Hepatocyte (in vitro differentiated cells): ENCODE data around the gene TM4SF1.

Source experiments
- CTCF ChIP-seq: fragments of 200-600 bp; sonication (generic); IDR thresholded peaks from 2 replicates; pipeline ENCODE4 v1.5.1; 2016; ENCODE audit warnings: antibody characterized with exemption, mild to moderate bottlenecking; ENCODE audit not compliant: poor library complexity
- EZH2 ChIP-seq: fragments of 200-600 bp; sonication (generic); IDR thresholded peaks from 2 replicates; pipeline ENCODE4 v1.6.1; 2016; ENCODE audit warnings: antibody characterized with exemption, mild to moderate bottlenecking, borderline replicate concordance
- EZH2phosphoT487 ChIP-seq: fragments of 200-600 bp; sonication (generic); IDR thresholded peaks from one replicate; pipeline ENCODE4 v1.6.1; 2018; ENCODE audit warnings: antibody characterized with exemption, mild to moderate bottlenecking, low read depth, moderate library complexity; ENCODE audit not compliant: unreplicated experiment, severe bottlenecking

- TF ChIP-seq CTCF (no peak), EZH2 (no peak), EZH2phosphoT487 (no peak)
Observed at GRCh38 chr3:149353581-149354184, 23.8 kb downstream of the TM4SF1 start.
